Body of pancreas (tissue), 4 donors: ENCODE results near the gene MIER1.
"Not testable (repeated sequence)": the region's sequence is repeated elsewhere in the genome, so short reads cannot be mapped to it uniquely, and the experiment has no call there.

Experiments used
- POLR2A ChIP-seq, 3 donors: fragments of 450-650 bp; IDR thresholded peaks; one replicate each; pipeline ENCODE4 v1.6.1; 2016; ENCODE audit warnings: antibody characterized with exemption in 3 of 3, mild to moderate bottlenecking in 2 of 3
- TF ChIP-seq, protein P1 (sequence below), 7 experiments: fragments of 450-650 bp in 4 of 7; fragments of 200-600 bp in 3 of 7; sonication (generic) in 3 of 7; IDR thresholded peaks; one replicate each; pipeline ENCODE4 v1.5.1; 2016 to 2019; ENCODE audit warnings: antibody characterized with exemption in 7 of 7

- TF ChIP-seq, protein P1, sequence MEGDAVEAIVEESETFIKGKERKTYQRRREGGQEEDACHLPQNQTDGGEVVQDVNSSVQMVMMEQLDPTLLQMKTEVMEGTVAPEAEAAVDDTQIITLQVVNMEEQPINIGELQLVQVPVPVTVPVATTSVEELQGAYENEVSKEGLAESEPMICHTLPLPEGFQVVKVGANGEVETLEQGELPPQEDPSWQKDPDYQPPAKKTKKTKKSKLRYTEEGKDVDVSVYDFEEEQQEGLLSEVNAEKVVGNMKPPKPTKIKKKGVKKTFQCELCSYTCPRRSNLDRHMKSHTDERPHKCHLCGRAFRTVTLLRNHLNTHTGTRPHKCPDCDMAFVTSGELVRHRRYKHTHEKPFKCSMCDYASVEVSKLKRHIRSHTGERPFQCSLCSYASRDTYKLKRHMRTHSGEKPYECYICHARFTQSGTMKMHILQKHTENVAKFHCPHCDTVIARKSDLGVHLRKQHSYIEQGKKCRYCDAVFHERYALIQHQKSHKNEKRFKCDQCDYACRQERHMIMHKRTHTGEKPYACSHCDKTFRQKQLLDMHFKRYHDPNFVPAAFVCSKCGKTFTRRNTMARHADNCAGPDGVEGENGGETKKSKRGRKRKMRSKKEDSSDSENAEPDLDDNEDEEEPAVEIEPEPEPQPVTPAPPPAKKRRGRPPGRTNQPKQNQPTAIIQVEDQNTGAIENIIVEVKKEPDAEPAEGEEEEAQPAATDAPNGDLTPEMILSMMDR (IDR thresholded peaks at IDR 0.05), result not testable (repeated sequence)
- TF ChIP-seq POLR2A (IDR thresholded peaks at IDR 0.05), result not testable (repeated sequence)
Measured at GRCh38 chr1:66915203-66915602, 9.6 kb upstream of the MIER1 start.
